ENCODE measurements around the gene ABO.
"Not testable (repeated sequence)": the region's sequence is repeated elsewhere in the genome, so short reads cannot be mapped to it uniquely, and the experiment has no call there.

ABO gene

DNA sequence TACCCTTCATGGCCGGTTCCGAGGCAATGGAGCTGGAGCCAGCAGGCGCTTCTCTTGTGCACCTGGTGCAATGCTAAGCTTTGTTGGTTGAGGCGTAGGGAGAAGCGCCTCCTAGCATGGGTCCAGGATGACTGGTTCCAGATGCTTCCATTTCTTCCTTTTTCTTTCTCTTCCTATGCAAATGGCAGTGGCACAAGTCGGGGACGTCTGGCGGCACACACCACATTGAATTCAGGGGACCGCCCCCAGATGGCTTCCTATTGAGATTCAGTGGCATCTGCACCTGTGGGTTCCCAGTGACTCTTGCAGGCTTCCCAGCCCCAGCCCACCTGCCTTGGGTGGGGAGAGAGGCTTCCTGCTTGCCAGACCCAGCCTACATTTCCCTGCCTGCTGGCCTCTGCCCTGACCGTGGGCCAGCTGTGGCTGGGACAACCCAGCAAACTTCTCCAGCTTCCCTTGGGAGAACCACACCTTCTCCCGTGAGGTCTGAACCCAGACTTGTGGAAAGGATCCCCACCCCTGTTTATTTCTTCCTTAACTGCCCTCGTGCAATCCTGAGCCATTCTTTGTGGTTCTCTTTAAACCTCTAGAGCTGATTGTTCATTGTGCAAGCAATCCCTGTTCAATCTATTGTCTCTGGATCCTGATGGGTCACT is 57.5 kb downstream of the ABO start:
- DNase-seq (ENCODE audit: low spot score in 2 of 2); H3K36me3 Mint-ChIP-seq; ATAC-seq; H3K4me1 Mint-ChIP-seq; H3K27ac Mint-ChIP-seq; H3K9me3 Mint-ChIP-seq; H3K4me3 Mint-ChIP-seq: not testable (repeated sequence)

DNA sequence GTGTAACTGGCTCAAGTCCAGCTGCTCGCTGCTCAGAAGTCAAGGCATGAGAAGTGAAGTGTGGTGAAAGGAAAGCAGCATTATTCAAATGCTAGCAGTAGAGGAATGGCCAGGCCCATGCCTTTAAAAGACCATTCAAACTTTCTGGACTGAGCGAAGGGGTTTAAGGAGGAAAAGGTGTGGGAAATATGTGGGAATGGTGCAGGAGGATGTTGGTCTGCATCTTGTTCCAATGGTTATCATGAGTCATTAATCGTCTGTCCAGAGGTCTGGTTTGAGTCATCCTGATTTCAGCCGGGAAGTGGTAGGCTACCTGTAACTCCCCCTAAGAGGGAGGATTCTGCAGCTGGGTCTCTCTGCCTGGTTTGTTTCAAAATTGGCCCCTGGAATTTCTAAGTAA is 60.7 kb downstream of the ABO start:
- not testable (repeated sequence) for H3K4me3 Mint-ChIP-seq

DNA sequence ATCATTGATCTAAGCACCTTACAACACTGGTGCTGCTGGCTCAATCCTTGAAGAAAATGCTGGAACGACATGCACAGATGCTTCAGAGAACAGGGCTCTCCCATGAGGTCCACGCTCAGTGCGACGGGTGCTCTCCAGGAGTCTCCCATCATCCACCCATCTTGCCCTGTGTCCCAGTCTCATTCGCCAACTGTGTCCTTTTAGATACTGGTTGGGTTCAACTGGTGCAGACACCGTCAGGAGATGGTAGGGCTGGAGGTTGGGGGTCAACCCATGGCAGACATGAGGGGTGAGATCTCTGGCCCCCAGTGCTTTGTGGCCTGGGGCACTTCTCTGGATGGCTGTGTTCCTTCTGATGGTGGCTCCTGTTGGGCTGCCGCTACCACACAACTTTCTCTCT is 64.4 kb downstream of the ABO start:
- no peak for ATAC-seq
- H3K9me3 Mint-ChIP-seq = no peaks in the 10 kb centered on the region
- no peak overlapping the region for H3K4me3 Mint-ChIP-seq
- no peak for DNase-seq (ENCODE audit: low spot score in 2 of 2)
- no peak overlapping the region for H3K27ac Mint-ChIP-seq
- no peaks in the 10 kb centered on the region for H3K4me1 Mint-ChIP-seq
- peaks cover 4% of the 10 kb centered on the region for H3K36me3 Mint-ChIP-seq

More for the DNA sequence above, 60.7 kb downstream of the ABO start:
- not testable (repeated sequence) for H3K27ac Mint-ChIP-seq; ATAC-seq; H3K36me3 Mint-ChIP-seq; H3K4me1 Mint-ChIP-seq; DNase-seq (ENCODE audit: low spot score in 2 of 2); H3K9me3 Mint-ChIP-seq

DNA sequence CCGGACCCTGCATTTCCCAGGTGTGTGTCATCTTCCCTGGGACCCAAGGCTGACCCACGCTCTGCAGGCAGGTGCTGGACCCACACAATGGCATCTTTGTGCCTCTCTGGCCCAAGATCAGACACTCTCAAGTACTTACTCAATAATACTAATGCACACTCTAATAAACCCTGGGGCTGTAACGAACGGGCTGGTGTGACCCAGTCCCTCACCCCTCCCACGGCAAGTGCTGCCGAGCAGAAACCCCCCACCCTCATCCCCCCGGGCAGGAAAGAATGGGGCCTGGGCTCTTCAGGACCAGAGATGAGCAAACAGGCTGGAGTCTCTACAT is 64.8 kb downstream of the ABO start:
- H3K27ac Mint-ChIP-seq = no peak overlapping the region
- no peaks in the 10 kb centered on the region for H3K4me1 Mint-ChIP-seq
- ATAC-seq (no peak), DNase-seq (ENCODE audit: low spot score in 2 of 2) (no peak)
- H3K36me3 Mint-ChIP-seq = peaks cover 4% of the 10 kb centered on the region
- H3K4me3 Mint-ChIP-seq = no peak overlapping the region
- H3K9me3 Mint-ChIP-seq = no peaks in the 10 kb centered on the region

DNA sequence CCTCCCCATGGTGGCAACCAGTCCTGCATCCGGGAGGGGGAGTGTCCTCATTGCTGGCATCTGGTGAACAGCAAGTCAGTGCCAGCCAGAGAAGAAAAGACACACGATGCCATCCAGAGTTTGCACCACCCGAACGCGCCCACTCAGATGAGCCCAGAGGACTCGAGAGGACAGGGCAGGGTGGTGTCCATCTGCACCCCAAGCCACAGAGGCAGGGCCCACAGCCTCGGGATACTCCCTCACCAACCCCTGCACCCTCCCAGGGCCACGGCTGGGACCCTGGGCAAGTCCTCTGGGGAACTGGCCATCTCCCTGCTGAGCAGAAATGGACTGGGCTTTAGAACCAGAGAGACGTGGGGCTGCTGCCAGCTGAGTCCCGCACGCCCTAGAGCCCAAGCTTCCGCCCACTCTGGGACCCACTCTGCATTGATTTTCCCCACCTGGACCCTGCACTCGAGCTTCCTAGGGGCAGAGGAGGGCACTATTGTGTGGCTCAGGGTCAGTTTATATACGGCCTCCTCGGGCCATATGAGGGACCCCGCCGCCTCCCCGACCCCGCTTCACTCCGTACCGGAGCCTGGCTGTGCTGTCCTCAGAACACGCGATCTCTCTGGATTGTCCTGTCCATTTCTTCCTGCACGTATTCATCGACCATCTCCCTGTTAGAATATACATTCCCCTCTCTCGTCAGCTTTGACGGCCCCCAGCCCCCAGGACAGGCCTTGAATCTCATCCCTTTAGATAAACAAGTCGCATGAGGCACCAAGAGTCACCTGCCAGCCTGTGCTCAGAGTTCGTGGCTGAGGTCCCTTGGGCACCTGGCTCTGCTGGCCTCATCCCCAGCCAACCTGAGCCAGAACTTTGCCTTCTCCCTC is 65.4 kb downstream of the ABO start:
- not testable (repeated sequence) for ATAC-seq; H3K4me3 Mint-ChIP-seq; H3K27ac Mint-ChIP-seq; H3K9me3 Mint-ChIP-seq; DNase-seq (ENCODE audit: low spot score in 2 of 2); H3K4me1 Mint-ChIP-seq; H3K36me3 Mint-ChIP-seq

DNA sequence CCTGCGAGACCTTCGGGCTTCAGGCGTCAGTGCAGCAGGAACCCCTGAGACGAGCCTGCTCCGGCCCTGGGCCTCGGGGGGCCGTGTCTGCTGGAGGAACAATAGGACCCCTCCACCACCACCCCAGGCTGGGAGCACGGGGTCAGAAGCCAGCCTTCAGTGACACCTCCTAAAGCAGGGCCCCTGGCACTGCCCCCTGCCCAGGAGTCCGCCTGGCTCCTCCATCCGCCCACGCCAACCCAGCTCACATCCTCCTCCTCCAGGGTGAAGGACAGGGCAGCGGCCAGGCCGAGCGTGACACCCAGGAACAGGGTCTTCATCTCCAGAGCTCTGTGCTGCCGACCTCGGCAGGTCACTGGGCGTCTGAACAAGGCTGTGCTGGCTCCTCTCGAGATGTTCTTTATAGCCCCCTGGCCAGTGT is 66.1 kb downstream of the ABO start, which contains the start of gene OBP2B:
Gene OBP2B, minus strand, starts transcription at position 371 of the 421 bp plus-strand sequence. Its CDS starts 51 bp downstream, at position 320.
- H3K4me1 Mint-ChIP-seq; H3K36me3 Mint-ChIP-seq; H3K9me3 Mint-ChIP-seq; H3K27ac Mint-ChIP-seq; H3K4me3 Mint-ChIP-seq; DNase-seq (ENCODE audit: low spot score in 2 of 2): not testable (repeated sequence)
- peak; percentile 9 for ATAC-seq

DNA sequence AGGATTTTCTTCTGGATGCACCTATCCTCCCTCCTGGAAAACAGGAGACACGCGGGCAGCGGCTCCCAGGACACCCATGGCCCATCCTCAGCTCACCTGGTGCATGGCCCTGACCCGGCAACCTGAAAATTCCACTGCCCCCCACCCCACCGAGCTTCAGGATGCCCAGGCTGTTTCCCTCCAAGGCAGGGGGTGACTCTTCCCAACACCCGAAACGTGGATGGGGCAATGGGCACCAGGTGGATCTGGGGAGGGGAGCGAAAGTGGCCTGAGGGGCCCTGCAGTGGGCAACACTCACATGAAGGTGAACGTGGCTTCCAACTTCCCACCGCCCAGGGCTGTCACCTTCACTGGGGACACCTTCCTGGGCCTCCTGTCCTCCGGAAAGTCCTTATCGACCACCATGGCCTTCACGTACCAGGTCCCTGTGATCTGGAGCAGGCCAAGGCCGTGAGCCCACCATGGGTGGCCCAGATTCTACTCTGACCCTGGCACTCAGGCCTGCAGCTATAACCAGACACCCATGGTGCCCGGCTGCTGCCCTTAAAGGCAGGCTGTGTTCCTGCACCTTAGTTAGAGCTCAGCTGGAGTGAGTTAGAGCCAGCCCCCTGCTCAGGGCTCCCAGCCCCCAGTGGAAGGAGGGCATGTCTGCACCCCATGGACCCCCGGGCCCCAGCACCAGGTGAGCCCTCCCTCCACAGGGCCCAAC is 66.7 kb downstream of the ABO start:
- not testable (repeated sequence) for H3K9me3 Mint-ChIP-seq; H3K36me3 Mint-ChIP-seq; H3K27ac Mint-ChIP-seq; H3K4me1 Mint-ChIP-seq; H3K4me3 Mint-ChIP-seq; ATAC-seq; DNase-seq (ENCODE audit: low spot score in 2 of 2)

DNA sequence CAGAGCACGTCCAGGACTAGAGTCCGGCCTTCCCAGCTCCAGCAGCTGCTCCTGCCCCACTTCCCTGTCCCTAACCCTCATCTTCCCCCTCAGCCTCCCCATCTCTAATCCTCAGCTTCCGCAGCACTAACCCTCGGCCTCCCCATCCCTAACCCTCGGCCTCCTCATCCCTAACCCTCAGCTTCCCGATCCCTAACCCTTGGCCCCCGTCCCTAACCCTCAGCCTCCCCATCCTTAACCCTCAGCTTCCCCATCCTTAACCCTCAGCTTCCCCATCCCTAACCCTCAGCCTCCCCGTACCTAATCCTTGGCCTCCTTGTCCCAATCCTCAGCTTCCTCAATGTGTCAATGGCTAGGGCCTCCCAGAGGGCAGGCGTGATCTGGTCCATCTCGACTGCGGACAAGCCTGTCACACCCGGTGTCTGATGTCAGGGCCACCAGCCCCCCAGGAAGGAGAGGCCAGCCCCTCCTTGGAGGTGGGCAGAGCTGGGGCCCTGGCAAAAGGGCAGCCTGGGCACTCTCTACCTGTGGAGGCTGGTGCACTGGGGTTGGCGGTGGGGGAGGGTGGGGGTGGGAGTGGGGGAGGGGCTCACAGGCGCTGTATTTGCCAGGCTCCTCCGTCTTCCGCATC is 67.3 kb downstream of the ABO start:
- H3K4me3 Mint-ChIP-seq = no peak overlapping the region
- H3K4me1 Mint-ChIP-seq = no peaks in the 10 kb centered on the region
- peaks cover 4% of the 10 kb centered on the region for H3K36me3 Mint-ChIP-seq
- no peaks in the 10 kb centered on the region for H3K9me3 Mint-ChIP-seq
- no peak overlapping the region for H3K27ac Mint-ChIP-seq
- DNase-seq (ENCODE audit: low spot score in 2 of 2) = no peak
- no peak for ATAC-seq

DNA sequence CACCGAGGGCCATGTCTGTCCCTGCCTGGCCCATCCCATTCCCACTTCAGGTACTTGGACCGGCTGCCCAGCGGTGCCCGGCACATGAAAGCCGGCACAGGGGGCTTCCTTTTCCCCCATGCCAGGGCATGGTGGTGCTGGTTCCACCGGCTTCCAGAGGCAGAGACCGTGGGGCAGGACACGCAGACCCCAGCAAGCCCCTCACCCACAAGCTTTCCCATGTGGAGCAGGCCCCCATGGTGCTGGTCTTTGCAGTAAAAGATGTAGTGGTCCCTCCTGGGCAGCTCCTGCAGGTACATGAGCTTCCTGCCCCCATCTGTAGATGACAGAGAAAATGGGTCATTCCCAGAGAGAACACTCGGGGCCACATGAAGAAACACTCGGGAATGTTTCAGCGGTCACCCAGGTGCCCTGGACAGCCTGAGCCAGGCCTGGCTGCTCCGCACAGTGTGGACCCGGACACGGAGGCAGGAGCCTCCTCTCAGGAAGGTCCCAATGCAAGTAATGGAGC is 67.9 kb downstream of the ABO start:
- DNase-seq (ENCODE audit: low spot score in 2 of 2) (no peak), ATAC-seq (no peak)
- H3K4me1 Mint-ChIP-seq = no peaks in the 10 kb centered on the region

DNA sequence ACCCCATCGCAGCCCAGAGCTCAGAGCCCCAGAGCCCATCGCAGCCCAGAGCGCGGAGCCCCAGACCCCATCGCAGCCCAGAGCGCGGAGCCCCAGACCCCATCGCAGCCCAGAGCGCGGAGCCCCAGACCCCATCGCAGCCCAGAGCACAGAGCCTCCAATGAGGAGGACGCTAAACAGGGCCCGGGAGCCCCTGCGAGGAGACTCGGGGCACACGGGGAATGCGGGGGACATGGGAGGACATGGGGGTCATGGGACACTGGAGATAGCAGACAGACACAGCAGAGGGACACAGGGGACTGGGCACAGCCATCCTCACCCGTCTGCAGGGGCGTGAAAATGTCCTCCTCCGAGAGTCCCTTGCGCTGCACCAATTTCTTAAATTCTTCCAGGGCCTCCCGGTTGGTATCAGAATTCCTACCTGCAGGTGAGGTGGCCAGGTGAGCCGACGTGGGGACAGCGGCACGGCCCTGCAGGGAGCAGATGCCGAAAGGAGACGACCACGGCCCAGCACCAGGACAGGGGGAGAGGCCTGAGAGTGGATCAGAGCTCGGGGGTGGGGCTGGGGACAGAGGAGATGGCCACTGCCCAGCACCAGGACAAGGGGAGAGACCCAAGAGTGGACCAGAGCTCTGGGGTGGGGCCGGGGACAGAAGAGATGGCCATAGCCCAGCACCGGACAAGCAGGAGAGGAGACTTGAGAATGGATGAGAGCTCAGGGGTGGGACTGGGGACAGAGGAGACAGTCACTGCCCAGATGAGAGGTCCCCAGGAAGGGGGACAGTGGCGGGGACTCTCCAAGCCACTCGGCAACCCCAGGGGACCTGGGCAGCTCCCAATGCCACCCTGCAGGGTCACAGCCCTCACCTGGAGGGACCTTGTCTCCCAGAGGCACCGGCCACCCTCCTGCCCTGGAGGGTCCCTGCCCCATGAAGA is 68.7 kb downstream of the ABO start:
- Mint-ChIP-seq H3K27ac (no peak overlapping the region), H3K9me3 (no peaks in the 10 kb centered on the region)

More for the DNA sequence above, 67.9 kb downstream of the ABO start:
- Mint-ChIP-seq H3K4me3 (no peak overlapping the region), H3K9me3 (no peaks in the 10 kb centered on the region), H3K36me3 (peaks cover 4% of the 10 kb centered on the region), H3K27ac (no peak overlapping the region)

DNA sequence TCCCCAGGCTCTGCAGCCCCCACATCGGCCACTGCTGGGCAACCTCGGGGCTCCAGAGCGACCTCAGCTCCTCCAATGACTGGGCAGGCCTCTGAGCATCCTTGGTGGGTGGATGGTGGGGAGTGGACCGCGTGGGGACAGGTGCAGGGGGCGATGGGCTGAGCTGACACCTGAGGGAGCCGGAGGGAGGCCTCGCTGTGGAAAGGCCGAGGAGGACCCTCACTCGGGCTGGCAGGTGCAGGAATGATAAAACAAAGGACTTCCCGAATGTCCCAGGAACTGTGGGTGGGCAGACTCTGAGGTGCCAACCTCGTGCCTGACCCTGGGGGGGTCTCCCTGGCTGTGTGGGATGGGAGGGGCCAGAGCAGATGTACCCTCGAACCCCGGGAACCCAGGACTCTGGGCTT is 69.5 kb downstream of the ABO start:
- H3K36me3 Mint-ChIP-seq; H3K9me3 Mint-ChIP-seq; H3K4me3 Mint-ChIP-seq; H3K4me1 Mint-ChIP-seq; DNase-seq (ENCODE audit: low spot score in 2 of 2); ATAC-seq; H3K27ac Mint-ChIP-seq: not testable (repeated sequence)

More for the DNA sequence above, 68.7 kb downstream of the ABO start:
- DNase-seq (ENCODE audit: low spot score in 2 of 2) (no peak), ATAC-seq (no peak)
- Mint-ChIP-seq H3K36me3 (peaks cover 4% of the 10 kb centered on the region), H3K4me3 (no peak overlapping the region), H3K4me1 (no peaks in the 10 kb centered on the region)
